Prostate gland (tissue), 2 donors: ENCODE measurements around the gene PLCH2.

Source experiments
- CTCF ChIP-seq, 4 experiments: fragments of 200-600 bp in 2 of 4; fragments of 450-650 bp in 2 of 4; sonication (generic) in 2 of 4; IDR thresholded peaks; 1 replicate in 3 of 4; 2 replicates in 1 of 4; pipeline ENCODE4 v1.5.1; 2016 to 2019; ENCODE audit warnings: antibody characterized with exemption in 4 of 4, mild to moderate bottlenecking in 2 of 4, moderate library complexity in 2 of 4
- POLR2A ChIP-seq: fragments of 450-650 bp; IDR thresholded peaks from one replicate; pipeline ENCODE4 v1.6.1; 2016; ENCODE audit warnings: antibody characterized with exemption, mild to moderate bottlenecking

- TF ChIP-seq CTCF (IDR thresholded peaks at IDR 0.05): no peak
- no peak for TF ChIP-seq POLR2A
Observed at GRCh38 chr1:2454227-2454626, 21.9 kb upstream of the PLCH2 start.
